ENCODE results near the gene CPEB2.

CPEB2 gene

GRCh38 chr4:15011166-15011565, 8.9 kb downstream of the CPEB2 start:
- no peak for DNase-seq

GRCh38 chr4:15012017-15012788, 9.9 kb downstream of the CPEB2 start:
- DNase-seq: peak in 1 of 2 donors; percentile 48

DNA sequence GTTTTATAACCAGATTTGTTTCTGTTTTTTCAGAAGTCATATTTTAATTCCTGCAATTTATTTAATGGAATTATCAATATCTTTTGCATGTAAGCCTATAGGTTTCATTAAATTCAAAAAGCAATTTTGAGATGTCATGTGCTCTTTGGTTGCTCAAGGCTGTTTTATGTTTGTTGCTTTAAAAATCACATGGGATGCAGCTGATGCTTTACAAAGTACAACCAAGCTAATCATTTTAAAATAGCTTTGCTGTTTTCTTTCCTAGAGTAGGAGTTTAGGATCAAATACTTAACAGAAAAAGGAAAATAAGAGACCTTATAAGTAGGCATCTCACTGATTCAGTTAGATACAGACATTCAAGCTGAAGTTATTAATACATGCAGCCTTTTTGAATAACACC, 11.3 kb downstream of the CPEB2 start:
- no peak for DNase-seq

DNA sequence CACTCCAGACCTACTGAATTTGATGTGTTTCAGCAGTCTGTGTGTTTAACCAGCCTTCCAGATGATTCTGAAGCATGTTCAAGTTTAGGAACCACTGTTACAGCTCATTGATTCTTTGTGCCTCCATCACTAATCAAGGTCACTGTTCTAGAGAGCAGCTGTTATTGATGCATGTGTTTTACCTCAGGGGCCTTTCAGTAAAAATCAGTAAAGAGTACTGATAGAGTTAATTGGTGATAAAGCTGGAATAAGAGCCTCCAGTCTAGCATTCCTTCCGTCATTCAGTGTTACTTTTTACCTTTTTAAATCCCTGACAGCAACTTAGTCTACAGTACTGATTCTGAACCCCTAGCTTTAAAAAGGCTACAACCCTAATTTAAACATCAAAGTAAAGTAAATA, 12.9 kb downstream of the CPEB2 start:
- DNase-seq: no peak

GRCh38 chr4:15018361-15018760, 16.1 kb downstream of the CPEB2 start:
- no peak for DNase-seq

DNA sequence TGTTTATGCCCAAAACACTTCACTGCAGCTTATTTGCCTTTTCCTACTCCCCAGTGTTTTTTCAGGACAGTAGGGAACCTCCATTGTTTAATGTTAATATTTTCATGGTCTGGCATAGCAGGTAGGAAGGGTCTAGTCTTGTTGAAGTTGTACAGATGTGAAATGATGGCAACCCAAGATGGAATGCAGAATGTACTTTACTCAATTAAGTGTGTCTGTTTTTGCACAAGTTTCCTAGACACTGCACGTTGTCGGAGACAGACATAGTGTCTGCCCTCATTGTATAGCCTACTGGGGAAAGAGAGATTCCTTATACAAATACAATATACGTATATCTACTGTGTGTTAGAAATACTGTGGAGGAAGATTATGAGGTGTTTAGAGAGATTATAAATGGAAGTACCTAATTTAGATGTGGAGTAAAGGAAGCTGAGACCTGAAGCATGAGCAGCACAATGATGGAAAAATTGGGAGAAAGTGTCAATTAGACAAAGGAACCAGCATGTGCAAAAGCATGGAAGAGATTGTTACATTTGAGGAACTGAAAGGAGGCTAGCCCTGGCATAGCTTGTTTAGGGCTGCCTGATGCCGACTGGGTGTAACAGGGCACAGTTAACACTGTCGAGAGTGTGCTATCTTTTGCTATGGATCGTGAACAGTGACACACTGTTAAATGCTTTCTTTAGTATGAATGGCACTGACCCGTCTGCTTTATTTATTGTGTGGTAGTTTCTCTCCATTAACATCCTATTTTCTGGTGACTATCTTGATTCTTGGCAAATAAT, 18.4 kb downstream of the CPEB2 start:
- DNase-seq: peak in 1 of 2 donors; percentile 55

- DNase-seq: peak in 1 of 2 donors; percentile 62
These were observed 19.0 kb downstream of the CPEB2 start for GRCh38 chr4:15021311-15021710.

DNA sequence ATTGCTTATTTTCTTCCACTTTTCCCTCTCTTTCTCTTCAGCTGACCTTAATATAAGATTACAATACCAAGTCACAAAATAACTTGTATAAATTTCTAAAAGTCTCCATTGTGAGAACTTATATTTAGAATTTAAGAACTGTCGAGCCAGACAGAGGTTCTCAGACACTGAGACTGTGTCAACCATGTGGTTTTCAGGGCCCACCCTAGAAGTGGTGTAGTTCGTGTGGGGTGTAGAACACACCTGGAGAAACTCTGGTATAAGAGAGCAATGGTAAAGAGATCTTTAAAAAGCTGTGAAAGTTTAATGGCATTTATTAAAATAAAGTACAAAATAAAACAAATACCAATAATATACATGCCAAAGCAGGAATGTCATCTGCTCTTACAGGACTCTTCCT, 19.7 kb downstream of the CPEB2 start:
- DNase-seq: no peak

DNA sequence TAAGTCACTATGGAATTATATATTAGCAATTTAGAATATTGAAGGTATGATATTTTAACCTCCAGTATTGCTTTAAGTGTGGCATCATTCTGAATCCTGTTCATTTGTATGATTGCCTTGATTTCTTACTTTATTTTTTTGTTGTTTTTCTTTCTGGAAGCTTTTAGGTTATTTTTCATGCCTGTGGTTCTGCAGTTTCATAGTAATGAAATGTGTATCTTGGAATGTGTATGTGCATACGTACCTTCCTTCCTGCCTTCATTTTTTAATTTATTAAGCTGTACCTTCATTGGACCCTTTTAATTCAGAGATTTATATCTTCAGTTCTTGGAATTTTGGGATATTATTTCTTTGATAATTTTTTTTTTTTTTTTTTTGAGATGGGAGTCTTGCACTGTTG, 22.1 kb downstream of the CPEB2 start:
- no peak for DNase-seq

DNA sequence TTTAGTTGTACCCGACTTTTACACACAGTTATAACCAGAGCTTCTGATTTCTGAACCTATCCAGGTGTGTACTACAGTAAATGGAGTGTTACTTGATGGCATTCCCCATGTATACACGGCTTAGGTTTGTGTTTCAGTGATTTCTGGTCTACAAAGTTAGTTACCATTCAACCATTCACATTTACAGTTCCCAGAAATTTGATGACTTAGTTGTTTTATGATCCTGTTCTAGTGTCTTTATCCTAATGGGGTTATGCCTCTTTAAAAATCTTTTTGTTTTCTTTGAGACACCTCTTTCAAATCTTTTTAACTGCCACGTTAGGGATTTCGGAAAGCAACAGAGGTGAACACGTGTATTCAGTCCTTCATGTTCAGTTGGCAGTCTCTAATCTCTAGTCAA, 23.4 kb downstream of the CPEB2 start:
- DNase-seq: no peak

- no peak for DNase-seq
These were observed 25.7 kb downstream of the CPEB2 start for GRCh38 chr4:15027921-15028435.

GRCh38 chr4:15031197-15031596, 28.9 kb downstream of the CPEB2 start:
- no peak for DNase-seq

- no peak for DNase-seq
These were observed 29.9 kb downstream of the CPEB2 start for GRCh38 chr4:15031993-15032675.

DNA sequence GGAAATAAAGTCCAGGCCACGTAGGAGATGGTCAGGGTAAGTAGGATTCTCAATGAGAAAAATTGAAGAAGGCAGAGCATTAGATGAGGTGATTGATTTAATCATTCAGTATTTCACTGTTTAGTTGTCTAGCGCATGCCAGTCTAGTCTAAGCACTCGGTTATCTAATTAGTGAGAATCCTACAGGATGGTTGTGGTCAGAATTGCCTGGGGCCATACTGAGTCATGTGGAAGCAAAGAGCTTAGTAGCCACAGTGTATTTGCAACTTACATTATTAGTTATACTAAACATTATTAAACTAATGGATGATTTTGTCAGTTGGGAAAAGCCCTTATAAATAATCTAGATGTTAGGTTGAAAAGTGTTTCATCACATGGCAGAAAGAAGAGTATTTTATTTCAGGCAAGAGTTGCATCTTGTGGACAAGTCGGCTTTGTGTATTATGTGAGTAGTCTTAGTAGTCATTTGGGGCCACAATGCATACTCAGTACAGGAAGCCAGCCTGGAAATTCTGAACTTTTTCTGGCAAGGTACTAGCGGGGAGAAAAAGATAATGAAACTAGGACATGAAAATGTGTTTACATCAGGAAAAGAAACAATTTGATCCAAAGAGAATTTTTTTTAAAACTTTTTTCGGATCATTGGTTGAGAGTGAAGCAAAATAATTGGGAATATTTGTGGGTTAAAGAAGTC, 31.9 kb downstream of the CPEB2 start:
- no peak for DNase-seq

- DNase-seq: no peak
These were observed 32.9 kb downstream of the CPEB2 start for GRCh38 chr4:15035159-15035558.

GRCh38 chr4:15037923-15038541, 35.8 kb downstream of the CPEB2 start:
- DNase-seq: no peak

DNA sequence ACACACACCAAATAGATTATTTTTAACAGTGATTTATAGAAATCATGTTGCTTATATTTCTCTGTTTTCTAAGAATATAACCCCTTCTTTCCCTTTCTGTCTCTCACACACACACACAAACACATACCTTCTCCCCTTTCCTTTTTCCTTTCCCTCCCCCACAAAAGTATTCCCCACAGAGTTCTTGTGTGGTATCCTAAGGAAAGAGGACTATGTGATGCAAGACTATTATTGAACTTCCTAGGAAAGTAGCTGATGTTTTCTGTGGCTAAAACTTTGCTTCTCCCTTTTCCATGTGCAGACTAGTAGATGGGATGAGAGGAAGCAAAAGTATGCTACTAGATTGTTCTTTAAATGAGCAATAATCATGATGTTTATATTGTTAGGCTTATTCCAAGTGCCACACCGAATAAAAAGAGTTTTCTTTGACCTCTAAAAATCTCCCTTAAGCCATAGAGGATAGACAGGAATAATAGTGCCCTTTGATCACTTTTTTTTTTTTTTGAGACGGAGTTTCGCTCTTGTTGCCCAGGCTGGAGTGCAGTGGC, 38.7 kb downstream of the CPEB2 start:
- DNase-seq: no peak

DNA sequence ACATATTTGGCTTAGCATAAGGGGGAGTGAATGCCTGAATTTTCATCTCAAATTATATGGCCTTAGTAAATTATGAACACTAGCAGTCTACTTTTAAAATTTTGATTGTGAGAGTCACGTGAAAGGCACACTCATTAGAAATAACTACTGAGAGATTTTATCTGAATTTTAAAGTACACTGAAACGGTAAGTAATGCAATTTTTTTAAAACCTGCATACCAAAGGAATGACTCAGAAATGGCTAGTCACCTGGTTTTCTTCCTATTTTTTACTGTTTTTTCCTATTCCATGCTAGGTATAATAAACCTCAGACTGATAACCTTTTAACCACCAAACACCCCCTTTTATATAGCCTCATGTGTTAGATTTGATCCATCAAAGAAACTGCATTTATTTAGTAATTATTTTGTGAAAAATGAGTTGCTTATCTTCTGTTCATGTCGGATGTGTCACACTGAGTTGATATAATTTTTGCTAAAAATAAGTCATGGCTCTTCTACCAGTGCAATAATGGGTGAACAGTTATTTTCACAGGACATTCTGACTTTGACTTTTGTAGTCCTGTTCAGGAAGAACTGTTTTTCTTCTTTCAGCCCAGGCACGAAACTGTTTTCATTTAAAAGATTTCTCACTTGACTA, 40.4 kb downstream of the CPEB2 start:
- DNase-seq: no peak

DNA sequence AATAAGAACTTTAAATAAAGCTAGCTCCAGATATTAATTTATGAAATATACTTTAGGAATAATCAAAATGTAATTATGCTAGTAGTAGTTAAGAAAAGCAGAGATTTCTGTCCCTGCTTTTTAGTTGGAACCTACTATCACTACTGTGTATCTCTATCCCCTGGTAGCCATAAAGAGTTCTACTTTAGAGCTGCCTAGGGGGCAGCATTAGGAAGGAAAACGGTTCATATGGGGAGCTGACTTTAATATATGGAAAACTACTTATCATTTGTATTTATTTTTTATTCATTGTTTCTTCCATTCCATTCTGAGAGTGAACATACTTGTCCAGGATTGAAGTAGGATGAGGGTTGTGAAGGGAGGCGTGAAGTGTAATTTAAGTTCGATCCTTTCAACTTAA, 40.9 kb downstream of the CPEB2 start:
- peak; percentile 5 to 64 for DNase-seq

DNA sequence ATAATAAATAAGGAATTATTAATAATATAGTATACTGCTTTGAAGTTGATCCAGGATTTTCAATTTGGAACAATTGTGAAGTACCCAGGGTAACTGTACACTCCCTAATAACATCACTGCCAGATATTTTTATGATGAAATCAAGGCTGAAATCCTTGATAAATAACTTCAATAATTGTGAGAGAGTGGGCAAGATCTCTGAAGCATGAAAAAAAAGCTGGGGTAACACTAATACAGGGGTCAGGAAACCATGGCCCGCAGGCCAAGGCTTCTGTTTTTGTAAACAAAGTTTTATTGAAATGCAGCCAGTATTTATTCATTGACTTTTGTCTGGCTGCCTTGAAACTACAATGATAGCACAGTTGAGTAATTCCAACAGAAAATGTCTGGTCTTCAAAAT, 41.6 kb downstream of the CPEB2 start:
- no peak for DNase-seq

DNA sequence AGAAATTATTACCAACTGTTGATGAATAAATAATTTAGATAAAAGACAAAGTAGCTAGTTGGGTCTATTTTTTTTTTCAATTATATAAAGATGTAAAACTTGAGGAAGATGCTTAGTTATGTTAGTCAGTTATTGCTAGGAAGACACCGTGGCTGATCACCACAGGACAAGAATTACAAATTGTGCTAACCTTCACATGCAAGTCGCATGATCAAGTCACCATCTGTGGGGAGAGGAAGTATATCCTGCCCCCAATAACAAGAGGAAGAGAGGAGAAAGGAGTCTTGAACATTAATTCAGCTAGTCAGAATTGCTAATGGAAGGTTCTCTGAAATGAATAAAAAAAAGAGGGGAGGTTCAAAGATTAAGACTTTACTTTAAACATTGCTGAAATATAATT, 52.3 kb downstream of the CPEB2 start:
- DNase-seq: no peak

DNA sequence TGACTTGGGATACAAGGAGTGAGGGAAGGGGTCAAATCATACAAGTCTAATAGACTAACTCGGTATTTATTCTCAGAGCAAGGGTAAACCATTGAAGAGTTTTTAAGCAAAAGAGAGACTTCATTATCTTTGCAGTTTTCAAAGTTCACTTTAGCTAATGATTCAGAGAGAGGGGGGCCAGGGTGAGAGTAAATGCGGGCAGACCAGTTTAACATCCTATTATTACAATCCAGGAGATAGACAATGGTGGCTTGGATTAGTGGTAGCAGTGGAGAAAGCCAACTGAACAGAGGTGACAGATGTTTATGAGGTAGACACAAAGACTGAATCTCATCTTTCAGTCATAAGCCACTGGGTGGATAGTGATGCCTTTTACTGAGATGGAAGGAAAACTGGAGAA, 57.9 kb downstream of the CPEB2 start:
- DNase-seq: no peak
